Uterus (tissue), 2 donors: ENCODE measurements around the gene CLSTN1.

Experiments used
- POLR2A ChIP-seq, 2 donors: fragments of 450-650 bp; IDR thresholded peaks; one replicate each; pipeline ENCODE4 v1.6.1; 2016; ENCODE audit warnings: antibody characterized with exemption in 2 of 2, mild to moderate bottlenecking in 1 of 2, moderate library complexity in 1 of 2
- TF ChIP-seq, protein P1 (sequence below), 4 experiments: fragments of 200-600 bp in 2 of 4; fragments of 450-650 bp in 2 of 4; sonication (generic) in 2 of 4; IDR thresholded peaks; one replicate each; pipeline ENCODE4 v1.5.1; 2016 to 2019; ENCODE audit warnings: antibody characterized with exemption in 4 of 4, mild to moderate bottlenecking in 2 of 4, moderate library complexity in 1 of 4

DNA sequence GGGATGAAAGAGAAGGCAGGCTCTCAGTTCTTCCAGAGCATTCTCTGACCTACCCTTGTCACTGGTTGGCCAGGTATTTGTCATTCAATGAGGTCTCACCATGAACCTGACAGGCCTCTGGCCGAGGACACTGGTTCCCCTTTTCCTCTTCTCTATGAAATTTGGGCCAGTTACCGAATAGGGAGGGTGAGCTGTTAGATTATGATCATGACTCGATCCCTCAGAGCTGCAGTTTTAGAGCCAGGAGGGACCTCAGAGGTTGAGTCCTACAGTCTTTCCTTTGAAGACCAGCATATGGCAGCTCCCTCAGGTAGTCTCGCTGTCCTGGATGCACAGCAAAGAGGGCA is 29.5 kb upstream of the CLSTN1 start:
- TF ChIP-seq, protein P1, sequence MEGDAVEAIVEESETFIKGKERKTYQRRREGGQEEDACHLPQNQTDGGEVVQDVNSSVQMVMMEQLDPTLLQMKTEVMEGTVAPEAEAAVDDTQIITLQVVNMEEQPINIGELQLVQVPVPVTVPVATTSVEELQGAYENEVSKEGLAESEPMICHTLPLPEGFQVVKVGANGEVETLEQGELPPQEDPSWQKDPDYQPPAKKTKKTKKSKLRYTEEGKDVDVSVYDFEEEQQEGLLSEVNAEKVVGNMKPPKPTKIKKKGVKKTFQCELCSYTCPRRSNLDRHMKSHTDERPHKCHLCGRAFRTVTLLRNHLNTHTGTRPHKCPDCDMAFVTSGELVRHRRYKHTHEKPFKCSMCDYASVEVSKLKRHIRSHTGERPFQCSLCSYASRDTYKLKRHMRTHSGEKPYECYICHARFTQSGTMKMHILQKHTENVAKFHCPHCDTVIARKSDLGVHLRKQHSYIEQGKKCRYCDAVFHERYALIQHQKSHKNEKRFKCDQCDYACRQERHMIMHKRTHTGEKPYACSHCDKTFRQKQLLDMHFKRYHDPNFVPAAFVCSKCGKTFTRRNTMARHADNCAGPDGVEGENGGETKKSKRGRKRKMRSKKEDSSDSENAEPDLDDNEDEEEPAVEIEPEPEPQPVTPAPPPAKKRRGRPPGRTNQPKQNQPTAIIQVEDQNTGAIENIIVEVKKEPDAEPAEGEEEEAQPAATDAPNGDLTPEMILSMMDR (IDR thresholded peaks at IDR 0.05): no peak
- no peak for TF ChIP-seq POLR2A (IDR thresholded peaks at IDR 0.05)
